Endothelial cell (in vitro differentiated cells): ENCODE measurements around the gene SMARCC1. TPM values are rescaled to one million over a fixed set of nuclear protein-coding genes. Genes with fewer than 3 reads are reported as not detected.

Experiments
- DNase-seq: peaks from one replicate; pipeline ENCODE4 v3.0.0; 2021; ENCODE audit warnings: low spot score
- H3K27ac Mint-ChIP-seq: one replicate; pipeline ENCODE4 v1.8.0; 2021; ENCODE audit warnings: mixed read lengths, inconsistent platforms; ENCODE audit not compliant: unreplicated experiment
- H3K27me3 Mint-ChIP-seq: one replicate; pipeline ENCODE4 v1.8.0; 2021; ENCODE audit warnings: mild to moderate bottlenecking, moderate library complexity, mixed read lengths, inconsistent platforms; ENCODE audit not compliant: unreplicated experiment
- H3K36me3 Mint-ChIP-seq: one replicate; pipeline ENCODE4 v1.8.0; 2021; ENCODE audit warnings: mild to moderate bottlenecking, low read depth, mixed read lengths, inconsistent platforms; ENCODE audit not compliant: unreplicated experiment
- H3K4me1 Mint-ChIP-seq: one replicate; pipeline ENCODE4 v1.8.0; 2021; ENCODE audit warnings: mild to moderate bottlenecking, mixed read lengths, inconsistent platforms; ENCODE audit not compliant: unreplicated experiment
- H3K4me3 Mint-ChIP-seq: one replicate; pipeline ENCODE4 v1.8.0; 2021; ENCODE audit warnings: mild to moderate bottlenecking, mixed read lengths, inconsistent platforms; ENCODE audit not compliant: unreplicated experiment
- H3K9me3 Mint-ChIP-seq: one replicate; pipeline ENCODE4 v1.8.0; 2021; ENCODE audit warnings: mixed read lengths, inconsistent platforms; ENCODE audit not compliant: unreplicated experiment
- CTCF ChIP-seq: fragments of 200-600 bp; sonication (generic); IDR thresholded peaks from one replicate; pipeline ENCODE4 v1.5.0; 2021; ENCODE audit warnings: antibody characterized with exemption; ENCODE audit not compliant: unreplicated experiment
- total RNA-seq: library from RNA; stranded (reverse); fragmentation: NEBNext Ultra II Directional; extraction: Animal tissue kit (Norgen Biotek cat#: 25700); gene quantifications from one replicate; pipeline ENCODE4 v1.2.1, GENCODE V29; 2021; ENCODE audit not compliant: unreplicated experiment

Gene SMARCC1
- total RNA-seq, 1 donor from 2014 or later = 138 TPM

DNA sequence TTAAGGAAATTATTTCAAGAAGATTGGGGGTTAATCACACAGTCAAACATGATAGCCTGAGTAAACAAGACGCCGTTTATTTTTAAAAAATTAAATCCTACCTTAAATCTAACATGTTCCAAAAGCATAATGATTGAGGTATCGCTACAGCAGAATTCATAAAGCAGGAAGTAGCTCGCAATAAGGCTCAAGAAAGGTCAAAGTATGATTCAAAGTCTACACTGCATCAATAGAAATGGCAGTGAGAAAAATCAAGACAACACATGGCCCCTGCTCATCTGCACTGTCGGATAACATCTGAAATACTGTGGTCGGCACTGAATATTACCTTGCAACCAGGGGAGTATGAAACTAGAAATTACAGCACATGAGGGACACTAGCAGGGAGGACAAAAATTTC is 93.2 kb downstream of the SMARCC1 start:
- H3K4me3 Mint-ChIP-seq = no peak overlapping the region
- no peak for DNase-seq
- no peaks in the 10 kb centered on the region for H3K27me3 Mint-ChIP-seq
- H3K4me1 Mint-ChIP-seq = no peaks in the 10 kb centered on the region
- H3K36me3 Mint-ChIP-seq = peaks cover 19% of the 10 kb centered on the region
- TF ChIP-seq CTCF = no peak
- no peak overlapping the region for H3K27ac Mint-ChIP-seq
- no peaks in the 10 kb centered on the region for H3K9me3 Mint-ChIP-seq

GRCh38 chr3:47685037-47685436 is 96.7 kb downstream of the SMARCC1 start:
- no peaks in the 10 kb centered on the region for H3K4me1 Mint-ChIP-seq
- no peak for DNase-seq
- no peak overlapping the region for H3K4me3 Mint-ChIP-seq
- peaks cover 27% of the 10 kb centered on the region for H3K36me3 Mint-ChIP-seq
- H3K9me3 Mint-ChIP-seq = no peaks in the 10 kb centered on the region
- no peak for TF ChIP-seq CTCF
- no peak overlapping the region for H3K27ac Mint-ChIP-seq
- no peaks in the 10 kb centered on the region for H3K27me3 Mint-ChIP-seq

DNA sequence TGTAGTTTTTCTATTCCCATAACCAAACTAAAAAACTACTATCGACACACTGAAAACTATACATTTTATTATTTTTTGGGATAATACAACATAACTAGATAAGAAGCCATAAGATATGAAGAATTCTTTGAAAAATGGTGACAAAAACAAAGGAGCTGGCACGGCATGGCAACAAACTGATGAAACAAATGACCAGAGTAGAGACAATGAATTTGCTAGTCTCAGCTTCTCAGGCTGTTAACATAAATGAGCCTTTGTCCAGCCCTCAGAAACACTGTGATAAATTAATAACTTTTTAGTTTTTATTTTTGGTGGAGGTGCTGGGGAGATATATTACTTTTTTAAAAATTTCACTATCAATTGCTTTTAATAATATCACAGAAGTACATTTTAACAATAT is 100.7 kb downstream of the SMARCC1 start:
- H3K27ac Mint-ChIP-seq = no peak overlapping the region
- H3K36me3 Mint-ChIP-seq = peaks cover 32% of the 10 kb centered on the region
- no peak overlapping the region for H3K4me3 Mint-ChIP-seq

DNA sequence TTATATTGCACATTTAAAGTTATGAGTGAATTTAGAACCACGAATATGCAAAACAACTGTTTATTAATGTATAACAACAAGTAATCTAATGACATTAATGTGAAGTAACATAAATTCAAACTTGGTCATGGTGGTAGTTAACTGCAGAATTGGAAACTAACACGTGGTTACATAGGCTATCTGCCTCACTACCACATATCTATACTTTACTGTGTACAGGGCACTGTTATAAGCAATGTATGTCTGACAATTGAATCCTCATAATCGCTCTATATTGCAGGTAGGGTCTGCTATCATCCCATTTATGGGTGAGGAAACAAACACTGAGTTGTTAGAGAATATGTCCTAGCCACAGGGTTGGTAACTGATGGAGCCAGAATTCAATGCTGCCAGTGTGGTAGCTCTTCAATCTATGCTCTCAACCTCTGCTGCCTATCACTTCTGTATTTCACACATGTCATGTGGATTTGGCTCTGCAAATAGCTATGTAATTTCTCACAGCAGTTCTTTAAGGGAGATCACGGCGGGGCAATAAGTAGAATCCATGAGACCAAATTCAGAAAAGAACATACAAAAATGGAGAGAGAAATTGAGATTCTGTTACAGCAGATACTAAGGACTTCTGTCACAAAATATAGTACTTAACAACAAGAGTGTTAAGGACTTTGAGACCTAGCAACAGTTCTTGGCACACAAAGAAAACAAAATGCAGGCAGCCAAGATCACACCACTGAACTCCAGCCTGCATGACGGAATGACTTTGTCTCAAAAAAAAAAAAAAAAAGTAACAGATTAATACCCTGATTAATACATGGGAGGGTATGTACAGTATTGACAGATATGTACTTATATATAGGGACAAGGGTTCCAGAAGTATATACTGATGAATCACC is 103.0 kb downstream of the SMARCC1 start:
- peaks cover 38% of the 10 kb centered on the region for H3K36me3 Mint-ChIP-seq

More for the DNA sequence above, 100.7 kb downstream of the SMARCC1 start:
- H3K4me1 Mint-ChIP-seq = no peaks in the 10 kb centered on the region
- no peaks in the 10 kb centered on the region for H3K9me3 Mint-ChIP-seq
- no peak for DNase-seq
- no peak for TF ChIP-seq CTCF
- no peaks in the 10 kb centered on the region for H3K27me3 Mint-ChIP-seq

More for the DNA sequence above, 103.0 kb downstream of the SMARCC1 start:
- H3K4me3 Mint-ChIP-seq = no peak overlapping the region
- no peaks in the 10 kb centered on the region for H3K9me3 Mint-ChIP-seq
- H3K27ac Mint-ChIP-seq = peak overlapping the region; percentile 1
- H3K27me3 Mint-ChIP-seq = no peaks in the 10 kb centered on the region
- DNase-seq = no peak
- no peak for TF ChIP-seq CTCF
- H3K4me1 Mint-ChIP-seq = no peaks in the 10 kb centered on the region
